ENCODE results near the gene SH2D2A. TPM values are rescaled to one million over a fixed set of nuclear protein-coding genes. Genes with fewer than 3 reads are reported as not detected.

Gene SH2D2A
- total RNA-seq, 1 experiment from 2014 or later = 4.9 TPM

- TF ChIP-seq ZNF532 (CRISPR knock-in tag; IDR thresholded peaks at IDR 0.05; ENCODE audit: borderline replicate concordance) = no peak
- no peak for TF ChIP-seq IRF2 (CRISPR knock-in tag; IDR thresholded peaks at IDR 0.05; ENCODE audit: borderline replicate concordance, low read depth)
- peak; percentile 64; the same call in 1 of the 2 replicates for TF ChIP-seq ZBTB43 (CRISPR knock-in tag; IDR thresholded peaks at IDR 0.05)
- peak; percentile 89 for TF ChIP-seq TEAD1 (CRISPR knock-in tag; IDR thresholded peaks at IDR 0.05)
- no peak for TF ChIP-seq NR2C2 (CRISPR knock-in tag; IDR thresholded peaks at IDR 0.05)
- TF ChIP-seq ZNF263 (CRISPR knock-in tag; IDR thresholded peaks at IDR 0.05; ENCODE audit: low read depth) = no peak
- TF ChIP-seq AFF4 (CRISPR knock-in tag; IDR thresholded peaks at IDR 0.05; ENCODE audit: borderline replicate concordance) = no peak
- peak; percentile 85; the same call in 1 of the 2 replicates for TF ChIP-seq ETV6 (CRISPR knock-in tag; IDR thresholded peaks at IDR 0.05)
- TF ChIP-seq AR (CRISPR knock-in tag; IDR thresholded peaks at IDR 0.05) = no peak
- TF ChIP-seq NFE2L1 (CRISPR knock-in tag; IDR thresholded peaks at IDR 0.05) = peak; percentile 93
- TF ChIP-seq ERG (CRISPR knock-in tag; IDR thresholded peaks at IDR 0.05) = no peak
- no peak for TF ChIP-seq OVOL2 (CRISPR knock-in tag; IDR thresholded peaks at IDR 0.05; ENCODE audit: borderline replicate concordance)
- TF ChIP-seq ZNF219 (CRISPR knock-in tag; IDR thresholded peaks at IDR 0.05; ENCODE audit: borderline replicate concordance) = peak; percentile 79; the same call in 1 of the 2 replicates
- peak; percentile 81 for TF ChIP-seq ZNF232 (CRISPR knock-in tag; IDR thresholded peaks at IDR 0.05)
- TF ChIP-seq MXD4 (CRISPR knock-in tag; IDR thresholded peaks at IDR 0.05; ENCODE audit: borderline replicate concordance) = no peak
- no peak for TF ChIP-seq ZNF416 (CRISPR knock-in tag; IDR thresholded peaks at IDR 0.05)
- TF ChIP-seq CREB1 (CRISPR knock-in tag; IDR thresholded peaks at IDR 0.05) = peak; percentile 19; the same call in 1 of the 2 replicates
- TF ChIP-seq ZNF317 (CRISPR knock-in tag; IDR thresholded peaks at IDR 0.05; ENCODE audit: borderline replicate concordance, low read depth) = no peak
- no peak for TF ChIP-seq GRHL2 (CRISPR knock-in tag; IDR thresholded peaks at IDR 0.05; ENCODE audit: insufficient replicate concordance, severe bottlenecking)
These were observed 2.7 kb downstream of the SH2D2A start (continued) for GRCh38 chr1:156813750-156814570.

Data from WTC11 (cell line).